Mesothelial cell of epicardium (in vitro differentiated cells): ENCODE results near the gene ABCA13. TPM values are rescaled to one million over a fixed set of nuclear protein-coding genes. Genes with fewer than 3 reads are reported as not detected.

Experiments used
- DNase-seq, 2 experiments: peaks; one replicate each; pipeline ENCODE4 v3.0.0; 2021; ENCODE audit warnings: low spot score in 2 of 2; ENCODE audit not compliant: unreplicated experiment in 2 of 2
- H3K27ac Mint-ChIP-seq: 2 replicates; pipeline ENCODE4 v1.8.0; 2021; ENCODE audit warnings: mixed read lengths
- H3K27me3 Mint-ChIP-seq: 2 replicates; pipeline ENCODE4 v1.8.0; 2021; ENCODE audit warnings: low read depth, mixed read lengths
- H3K36me3 Mint-ChIP-seq: 2 replicates; pipeline ENCODE4 v1.8.0; 2021; ENCODE audit warnings: mixed read lengths
- H3K4me1 Mint-ChIP-seq: 2 replicates; pipeline ENCODE4 v1.8.0; 2021; ENCODE audit warnings: mixed read lengths
- H3K4me3 Mint-ChIP-seq: 2 replicates; pipeline ENCODE4 v1.8.0; 2021; ENCODE audit warnings: mild to moderate bottlenecking, moderate library complexity, mixed read lengths
- H3K9me3 Mint-ChIP-seq: 2 replicates; pipeline ENCODE4 v1.8.0; 2021; ENCODE audit warnings: mixed read lengths
- CTCF ChIP-seq: fragments of 200-600 bp; sonication (generic); IDR thresholded peaks from one replicate; pipeline ENCODE4 v1.5.0; 2021; ENCODE audit warnings: antibody characterized with exemption; ENCODE audit not compliant: unreplicated experiment
- total RNA-seq: library from RNA; stranded (reverse); gene quantifications from 3 replicates; pipeline ENCODE4 v1.2.1, GENCODE V29; 2021

ABCA13 gene
- total RNA-seq, 1 donor from 2014 or later: 0.29 TPM

DNA sequence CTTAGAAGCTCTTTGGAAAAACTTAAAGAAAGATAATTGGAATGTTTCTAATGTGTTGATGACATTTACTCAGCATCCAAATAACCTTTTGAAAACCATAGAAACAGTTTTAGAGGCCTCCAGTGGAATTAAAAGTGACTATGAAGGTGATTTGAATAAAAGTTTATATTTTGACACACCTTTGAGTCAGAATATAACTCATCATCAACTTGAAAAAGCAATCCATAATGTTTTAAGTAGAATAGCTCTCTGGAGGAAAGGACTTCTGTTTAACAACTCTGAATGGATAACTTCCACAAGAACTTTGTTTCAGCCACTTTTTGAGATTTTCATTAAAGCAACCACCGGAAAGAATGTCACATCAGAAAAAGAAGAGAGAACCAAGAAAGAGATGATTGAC is 108.2 kb downstream of the ABCA13 start:
- TF ChIP-seq CTCF: no peak
- H3K4me3 Mint-ChIP-seq: no peak overlapping the region
- no peaks in the 10 kb centered on the region for H3K36me3 Mint-ChIP-seq
- H3K9me3 Mint-ChIP-seq: no peaks in the 10 kb centered on the region
- H3K27ac Mint-ChIP-seq: no peak overlapping the region
- no peaks in the 10 kb centered on the region for H3K4me1 Mint-ChIP-seq
- DNase-seq: no peak
- peaks cover 15% of the 10 kb centered on the region for H3K27me3 Mint-ChIP-seq

- Mint-ChIP-seq H3K27ac (no peak overlapping the region), H3K27me3 (peaks cover 18% of the 10 kb centered on the region), H3K4me1 (no peaks in the 10 kb centered on the region), H3K4me3 (no peak overlapping the region), H3K9me3 (no peaks in the 10 kb centered on the region), H3K36me3 (no peaks in the 10 kb centered on the region)
- no peak for TF ChIP-seq CTCF
- no peak for DNase-seq
These were observed 108.8 kb downstream of the ABCA13 start for GRCh38 chr7:48280100-48280499.

- Mint-ChIP-seq H3K4me1 (no peaks in the 10 kb centered on the region), H3K36me3 (no peaks in the 10 kb centered on the region), H3K27ac (no peak overlapping the region), H3K9me3 (no peaks in the 10 kb centered on the region), H3K27me3 (peaks cover 26% of the 10 kb centered on the region), H3K4me3 (no peak overlapping the region)
- DNase-seq: no peak
- no peak for TF ChIP-seq CTCF
These were observed 114.1 kb downstream of the ABCA13 start for GRCh38 chr7:48285373-48285772.

DNA sequence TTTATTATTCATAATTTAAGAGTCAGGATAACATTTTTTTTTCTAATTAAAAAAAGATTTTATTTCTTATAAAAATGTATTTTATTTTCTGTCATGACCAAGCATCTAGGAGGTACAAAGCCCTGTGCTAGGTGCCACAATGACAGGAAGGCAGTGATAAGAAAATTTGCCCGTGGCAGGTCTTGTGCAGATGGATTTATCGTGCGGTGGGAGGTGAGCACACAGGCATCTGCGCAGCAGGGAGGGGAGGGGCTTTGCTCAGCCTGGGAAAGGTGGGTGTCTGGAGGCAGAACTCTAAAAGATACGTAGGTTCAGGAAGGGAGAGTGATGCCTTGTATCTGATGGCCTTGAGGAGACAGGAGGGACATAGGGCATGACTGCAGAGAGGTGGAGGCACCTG is 115.6 kb downstream of the ABCA13 start:
- DNase-seq: no peak
- H3K9me3 Mint-ChIP-seq: no peaks in the 10 kb centered on the region
- H3K4me1 Mint-ChIP-seq: no peaks in the 10 kb centered on the region
- peaks cover 31% of the 10 kb centered on the region for H3K27me3 Mint-ChIP-seq
- H3K36me3 Mint-ChIP-seq: no peaks in the 10 kb centered on the region
- no peak overlapping the region for H3K27ac Mint-ChIP-seq
- TF ChIP-seq CTCF: no peak
- H3K4me3 Mint-ChIP-seq: no peak overlapping the region

GRCh38 chr7:48289656-48290055 is 118.4 kb downstream of the ABCA13 start:
- H3K27me3 Mint-ChIP-seq: peaks cover 28% of the 10 kb centered on the region

More at GRCh38 chr7:48289656-48290055, 118.4 kb downstream of the ABCA13 start:
- no peaks in the 10 kb centered on the region for H3K4me1 Mint-ChIP-seq
- H3K27ac Mint-ChIP-seq: no peak overlapping the region
- DNase-seq: no peak
- H3K36me3 Mint-ChIP-seq: no peaks in the 10 kb centered on the region
- H3K9me3 Mint-ChIP-seq: no peaks in the 10 kb centered on the region
- TF ChIP-seq CTCF: no peak
- no peak overlapping the region for H3K4me3 Mint-ChIP-seq
